ENCODE results near the gene RNF14.
A peak's percentile ranks its signal among the peaks of the same experiment; 100 is the strongest.

RNF14 gene

GRCh38 chr5:142016556-142016955 lies 47.7 kb downstream of the RNF14 start:
- no peak overlapping the region for H3K27ac ChIP-seq
- no peak for TF ChIP-seq CTCF (IDR thresholded peaks at IDR 0.05)
- no peak for TF ChIP-seq ZFX (IDR thresholded peaks at IDR 0.05; ENCODE audit: borderline replicate concordance)

- no peak overlapping the region for H3K27ac ChIP-seq
- TF ChIP-seq ZFX (IDR thresholded peaks at IDR 0.05; ENCODE audit: borderline replicate concordance), result no peak
These were observed 49.0 kb downstream of the RNF14 start for GRCh38 chr5:142017832-142018427.

GRCh38 chr5:142020122-142020659 lies 51.3 kb downstream of the RNF14 start:
- TF ChIP-seq CTCF (IDR thresholded peaks at IDR 0.05), result no peak
- no peak overlapping the region for H3K27ac ChIP-seq

GRCh38 chr5:142023836-142024235 lies 54.9 kb downstream of the RNF14 start:
- peak overlapping the region; percentile 91 for H3K27ac ChIP-seq
- TF ChIP-seq ZFX (IDR thresholded peaks at IDR 0.05; ENCODE audit: borderline replicate concordance), result no peak
- no peak for TF ChIP-seq CTCF (IDR thresholded peaks at IDR 0.05)

GRCh38 chr5:142024771-142025304 lies 55.9 kb downstream of the RNF14 start:
- H3K27ac ChIP-seq, result peak overlapping the region; percentile 91
- TF ChIP-seq CTCF (IDR thresholded peaks at IDR 0.05), result no peak
- no peak for TF ChIP-seq ZFX (IDR thresholded peaks at IDR 0.05; ENCODE audit: borderline replicate concordance)

- no peak overlapping the region for H3K27ac ChIP-seq
- TF ChIP-seq CTCF (IDR thresholded peaks at IDR 0.05), result no peak
These were observed 56.7 kb downstream of the RNF14 start for GRCh38 chr5:142025637-142026036.

GRCh38 chr5:142032150-142032549 lies 63.2 kb downstream of the RNF14 start:
- no peak for TF ChIP-seq ZFX (IDR thresholded peaks at IDR 0.05; ENCODE audit: borderline replicate concordance)
- TF ChIP-seq CTCF (IDR thresholded peaks at IDR 0.05), result no peak

More at GRCh38 chr5:142032150-142032549, 63.2 kb downstream of the RNF14 start:
- no peak overlapping the region for H3K27ac ChIP-seq
